Smooth muscle cell of bladder (primary cell): ENCODE data around the gene REC114. TPM values are rescaled to one million over a fixed set of nuclear protein-coding genes. Genes with fewer than 3 reads are reported as not detected.

ENCODE experiments used
- total RNA-seq: library from RNA; depleted of rRNA; stranded (reverse); fragments of >200 nt; gene quantifications from 2 replicates; pipeline ENCODE4 v1.2.3, GENCODE V29; 2014

Gene REC114
- not detected in 2 replicates for total RNA-seq

GRCh38 chr15:73442968-73443367, at the start of gene REC114:
TSS of gene REC114 (plus strand) at chr15:73443164. CDS start at chr15:73443186, 22 bp downstream.

Other genes starting within 250 kb of the REC114 start
- not detected in 2 replicates for gene HCN4, start 74.2 kb upstream of the REC114 start, total RNA-seq
- gene NPTN, start 190.2 kb downstream of the REC114 start, total RNA-seq = 158 and 160 TPM in 2 replicates
- gene CD276, start 241.2 kb downstream of the REC114 start, total RNA-seq = 69.3 and 104 TPM in 2 replicates